GM23248 (cell line): ENCODE data around the gene MUC12. TPM values are rescaled to one million over a fixed set of nuclear protein-coding genes. Genes with fewer than 3 reads are reported as not detected.

ENCODE experiments used
- DNase-seq: peaks from one replicate; pipeline ENCODE4 v3.0.0-alpha.2; 2015
- H2AFZ ChIP-seq: fragments of 200-600 bp; sonication (generic); 2 replicates; pipeline ENCODE4 v1.6.1; 2016; ENCODE audit warnings: antibody characterized with exemption
- H3F3A ChIP-seq: fragments of 200-600 bp; sonication (generic); 2 replicates; pipeline ENCODE4 v1.6.1; 2016; ENCODE audit warnings: mild to moderate bottlenecking, antibody characterized with exemption, mixed run types; ENCODE audit not compliant: insufficient read depth
- H3K27ac ChIP-seq: fragments of 200-600 bp; sonication (generic); 2 replicates; pipeline ENCODE4 v1.5.1; 2016; ENCODE audit warnings: mild to moderate bottlenecking
- H3K27me3 ChIP-seq: fragments of 200-600 bp; sonication (generic); replicated peaks from 2 replicates; pipeline ENCODE4 v1.6.1; 2016; ENCODE audit warnings: mild to moderate bottlenecking; ENCODE audit not compliant: insufficient read depth
- H3K36me3 ChIP-seq: fragments of 200-600 bp; sonication (generic); 2 replicates; pipeline ENCODE4 v1.6.1; 2016; ENCODE audit warnings: low read depth, mild to moderate bottlenecking
- H3K4me1 ChIP-seq: fragments of 200-600 bp; sonication (generic); 2 replicates; pipeline ENCODE4 v1.6.1; 2016; ENCODE audit warnings: mild to moderate bottlenecking; ENCODE audit not compliant: insufficient read depth
- H3K4me2 ChIP-seq: fragments of 200-600 bp; sonication (generic); one replicate; pipeline ENCODE4 v1.6.1; 2016; ENCODE audit warnings: mild to moderate bottlenecking; ENCODE audit not compliant: unreplicated experiment
- H3K4me3 ChIP-seq: fragments of 200-600 bp; sonication (generic); 2 replicates; pipeline ENCODE4 v1.5.1; 2016; ENCODE audit warnings: mild to moderate bottlenecking
- H3K79me2 ChIP-seq: fragments of 200-600 bp; sonication (generic); 2 replicates; pipeline ENCODE4 v1.6.1; 2016; ENCODE audit warnings: mild to moderate bottlenecking; ENCODE audit not compliant: insufficient read depth
- H3K9ac ChIP-seq: fragments of 200-600 bp; sonication (generic); 2 replicates; pipeline ENCODE4 v1.6.1; 2016; ENCODE audit warnings: mild to moderate bottlenecking
- H3K9me2 ChIP-seq: fragments of 200-600 bp; sonication (generic); 2 replicates; pipeline ENCODE4 v1.6.1; 2016; ENCODE audit warnings: mixed run types, mild to moderate bottlenecking, moderate library complexity; ENCODE audit not compliant: insufficient read depth
- H3K9me3 ChIP-seq: fragments of 200-600 bp; sonication (generic); one replicate; pipeline ENCODE4 v1.6.1; 2017; ENCODE audit warnings: low read depth
- H4K20me1 ChIP-seq: fragments of 200-600 bp; sonication (generic); 2 replicates; pipeline ENCODE4 v1.6.0; 2016; ENCODE audit not compliant: insufficient read depth
- EZH2 ChIP-seq: fragments of 200-600 bp; sonication (generic); IDR thresholded peaks from 2 replicates; pipeline ENCODE4 v1.6.1; 2018; ENCODE audit warnings: antibody characterized with exemption, mild to moderate bottlenecking; ENCODE audit not compliant: insufficient read depth, poor library complexity, severe bottlenecking
- EZH2phosphoT487 ChIP-seq: fragments of 200-600 bp; sonication (generic); IDR thresholded peaks from 2 replicates; pipeline ENCODE4 v1.6.1; 2018; ENCODE audit warnings: antibody characterized with exemption, moderate library complexity, mild to moderate bottlenecking, low read depth; ENCODE audit not compliant: insufficient read depth
- WGBS, 2 experiments: methylation state at CpG; one replicate each; pipeline ENCODE4 v1.1.6; 2015 to 2017; ENCODE audit warnings: low lambda C conversion rate in 2 of 2, low coverage in 1 of 2; ENCODE audit errors: missing lambda C conversion rate in 2 of 2; 5-methylcytosine and 5-hydroxymethylcytosine counted together
- in situ Hi-C: fragments of 300-500 bp; cut with MboI; formaldehyde crosslinking; loops from 2 replicates; pipeline ENCODE4 v1.15.0; 2020
- polyA plus RNA-seq: library from polyadenylated mRNA; unstranded; fragments of >200 nt; fragmentation: Nextera tagmentation; extraction: Ambion mirVana; gene quantifications from 2 replicates; pipeline ENCODE4 v1.2.1, GENCODE V29; 2016
- total RNA-seq: library from RNA; depleted of rRNA; stranded (reverse); fragments of >200 nt; shearing (Covaris generic); gene quantifications from 2 replicates; pipeline ENCODE4 v1.2.3, GENCODE V29; 2014

Gene MUC12
- total and polyA plus RNA-seq, 2 experiments from 2014 or later = 0.54 to 1.0 TPM

DNA sequence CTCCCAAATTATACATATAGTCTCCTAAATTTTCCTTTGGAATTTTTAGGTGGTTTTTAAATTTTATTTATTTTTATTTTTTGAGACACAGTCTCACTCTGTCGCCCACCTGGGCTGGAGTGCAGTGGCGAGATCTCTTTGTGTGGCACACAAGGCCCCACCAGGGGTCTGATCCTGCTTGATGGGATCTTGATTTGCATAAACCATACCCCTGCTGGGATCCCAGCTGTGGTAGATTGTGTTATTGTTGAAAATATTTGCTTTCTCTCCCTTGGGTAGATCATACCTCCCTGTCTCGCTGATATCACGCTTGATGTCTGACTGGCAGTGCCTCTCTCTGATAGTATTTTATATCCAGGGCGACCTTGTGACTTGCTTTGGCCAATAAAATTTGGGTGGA lies 25.7 kb upstream of the MUC12 start:
- in situ Hi-C loops = no loop called here

GRCh38 chr7:100944138-100944537 lies 25.2 kb upstream of the MUC12 start:
- H3K4me1 ChIP-seq = no peaks in the 10 kb centered on the region
- TF ChIP-seq EZH2 (no peak), EZH2phosphoT487 (no peak)
- H3K4me2 ChIP-seq = no peak overlapping the region
- 41 to 51% methylated on average over 4 of the region's 4 CpGs for WGBS, 2 experiments
- H2AFZ ChIP-seq = no peak overlapping the region
- H3K27me3 ChIP-seq = 0 out of 2 replicates have a peak, but pooled peaks cover 4% of the 10 kb centered on the region
- H3K79me2 ChIP-seq = no peaks in the 10 kb centered on the region
- H3F3A ChIP-seq = peaks cover 8% of the 10 kb centered on the region; the same call in 1 of the 2 replicates
- DNase-seq = no peak
- in situ Hi-C loops = no loop called here
- H4K20me1 ChIP-seq = no peaks in the 10 kb centered on the region
- no peaks in the 10 kb centered on the region for H3K9me3 ChIP-seq
- no peak overlapping the region for H3K9ac ChIP-seq
- H3K9me2 ChIP-seq = no peaks in the 10 kb centered on the region
- no peaks in the 10 kb centered on the region for H3K36me3 ChIP-seq
- H3K27ac ChIP-seq = no peak overlapping the region
- no peak overlapping the region for H3K4me3 ChIP-seq

More for the DNA sequence above, 25.7 kb upstream of the MUC12 start:
- no peak overlapping the region for H3K4me3 ChIP-seq
- no peaks in the 10 kb centered on the region for H3K79me2 ChIP-seq
- peaks cover 8% of the 10 kb centered on the region; the same call in 1 of the 2 replicates for H3F3A ChIP-seq
- TF ChIP-seq EZH2phosphoT487 (no peak), EZH2 (no peak)
- no peaks in the 10 kb centered on the region for H3K9me3 ChIP-seq
- H3K36me3 ChIP-seq = no peaks in the 10 kb centered on the region
- no peak overlapping the region for H3K9ac ChIP-seq
- no peak for DNase-seq
- WGBS, 2 experiments = 69 to 71% methylated on average over 5 of the region's 5 CpGs
- no peaks in the 10 kb centered on the region for H3K4me1 ChIP-seq
- H3K27me3 ChIP-seq = 0 out of 2 replicates have a peak, but pooled peaks cover 4% of the 10 kb centered on the region
- no peaks in the 10 kb centered on the region for H4K20me1 ChIP-seq
- H2AFZ ChIP-seq = no peak overlapping the region
- H3K4me2 ChIP-seq = no peak overlapping the region
- H3K9me2 ChIP-seq = no peaks in the 10 kb centered on the region
- H3K27ac ChIP-seq = no peak overlapping the region

DNA sequence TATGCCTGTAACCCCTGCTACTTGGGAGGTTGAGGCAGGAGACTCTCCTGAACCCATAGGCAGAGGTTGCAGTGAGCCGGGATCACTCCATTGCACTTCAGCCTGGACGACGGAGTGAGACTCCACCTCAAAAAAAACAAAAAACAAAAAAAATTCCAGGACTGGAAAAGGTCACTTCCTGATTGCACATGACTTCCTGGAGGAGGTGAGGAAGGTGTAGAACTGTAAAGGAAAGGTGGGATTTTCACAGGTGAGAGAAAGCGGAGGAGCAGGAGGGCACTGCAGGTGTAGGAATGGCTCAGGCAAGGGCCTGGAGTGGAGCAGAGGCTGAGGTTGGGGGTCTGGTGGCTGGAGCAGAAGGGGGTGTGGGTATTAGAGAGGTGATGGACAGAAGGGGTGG lies 23.3 kb upstream of the MUC12 start:
- Histone ChIP-seq H3K27me3 (peaks cover 4% of the 10 kb centered on the region), H3K4me3 (no peak overlapping the region), H3K9me3 (no peaks in the 10 kb centered on the region), H3K79me2 (no peaks in the 10 kb centered on the region), H3K36me3 (no peaks in the 10 kb centered on the region), H4K20me1 (no peaks in the 10 kb centered on the region), H3K9me2 (no peaks in the 10 kb centered on the region), H2AFZ (no peak overlapping the region), H3F3A (peaks cover 8% of the 10 kb centered on the region; the same call in 1 of the 2 replicates), H3K9ac (no peak overlapping the region), H3K4me1 (no peaks in the 10 kb centered on the region), H3K27ac (no peak overlapping the region), H3K4me2 (no peak overlapping the region)
- DNase-seq = no peak
- WGBS, 2 experiments = 77 to 84% methylated on average over 4 of the region's 4 CpGs
- in situ Hi-C loops = no loop called here
- no peak for TF ChIP-seq EZH2
- no peak for TF ChIP-seq EZH2phosphoT487

DNA sequence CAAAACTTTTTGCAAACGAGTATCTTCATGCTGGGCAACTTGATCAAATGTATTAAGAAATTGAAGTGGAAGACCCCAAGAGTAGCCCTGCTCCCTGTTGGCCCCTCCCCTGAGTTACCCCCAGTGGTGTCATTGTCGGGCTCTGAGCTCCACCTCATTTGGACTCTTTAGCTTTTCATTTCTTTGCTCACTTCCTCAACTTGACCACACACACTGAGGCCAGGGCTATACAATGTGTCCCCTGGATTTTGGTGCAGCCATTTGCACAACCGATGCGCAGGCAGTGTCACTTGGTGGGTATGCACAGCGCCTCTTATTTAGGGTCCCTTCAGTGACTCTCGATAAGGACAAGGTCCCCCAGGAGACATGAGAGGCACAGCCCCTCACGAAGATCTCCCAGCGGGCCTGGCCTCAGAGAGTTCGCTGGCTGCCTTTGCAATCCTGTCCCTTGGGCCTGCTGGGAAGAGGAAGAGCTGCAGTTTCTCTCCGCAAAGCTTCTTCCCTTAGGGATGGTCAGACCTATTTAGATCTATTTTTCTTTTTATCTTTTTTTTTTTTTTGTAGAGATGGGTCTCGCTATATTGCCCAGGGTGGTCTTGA lies 22.5 kb upstream of the MUC12 start:
- Histone ChIP-seq H3K27me3 (peaks cover 4% of the 10 kb centered on the region), H3K4me1 (no peaks in the 10 kb centered on the region), H3K9ac (no peak overlapping the region), H4K20me1 (no peaks in the 10 kb centered on the region), H3K9me3 (no peaks in the 10 kb centered on the region), H3K27ac (no peak overlapping the region), H3K9me2 (no peaks in the 10 kb centered on the region), H3F3A (peaks cover 8% of the 10 kb centered on the region; the same call in 1 of the 2 replicates), H2AFZ (no peak overlapping the region), H3K4me3 (no peak overlapping the region), H3K36me3 (no peaks in the 10 kb centered on the region), H3K79me2 (no peaks in the 10 kb centered on the region), H3K4me2 (no peak overlapping the region)
- in situ Hi-C loops = no loop called here
- whole genome bisulfite sequencing, 2 experiments = 53 to 55% methylated on average over 11 of the region's 11 CpGs
- TF ChIP-seq EZH2 (no peak), EZH2phosphoT487 (no peak)
- DNase-seq = no peak
